ENCODE results near the gene COL27A1.

- TF ChIP-seq ZNF274 (IDR thresholded peaks at IDR 0.05; ENCODE audit: low read depth, low read length): no peak
- TF ChIP-seq SUZ12 (IDR thresholded peaks at IDR 0.05; ENCODE audit: extremely low read depth, insufficient read depth, insufficient read length): no peak
- no peak for TF ChIP-seq YY1 (IDR thresholded peaks at IDR 0.05; ENCODE audit: insufficient read depth, insufficient read length)
Measured at GRCh38 chr9:114230068-114230467, 74.7 kb downstream of the COL27A1 start.

All from NT2/D1 (cell line).